Left ventricle myocardium inferior (tissue), 1 donor: ENCODE data around the gene UNC13D. TPM values are rescaled to one million over a fixed set of nuclear protein-coding genes. Genes with fewer than 3 reads are reported as not detected.

Source experiments
- DNase-seq: peaks from one replicate; pipeline ENCODE4 v3.0.0-alpha.2; 2020
- H3K27ac ChIP-seq: fragments of 200-600 bp; replicated peaks from 2 replicates; pipeline ENCODE4 v1.8.0; 2021
- H3K27me3 ChIP-seq: fragments of 200-600 bp; 2 replicates; pipeline ENCODE4 v1.8.0; 2021; ENCODE audit warnings: low read depth
- H3K36me3 ChIP-seq: fragments of 200-600 bp; 2 replicates; pipeline ENCODE4 v1.8.0; 2021
- H3K4me1 ChIP-seq: fragments of 200-600 bp; 2 replicates; pipeline ENCODE4 v1.8.0; 2021
- H3K4me3 ChIP-seq: fragments of 200-600 bp; 2 replicates; pipeline ENCODE4 v1.8.0; 2021; ENCODE audit warnings: mild to moderate bottlenecking, moderate library complexity
- H3K9me3 ChIP-seq: fragments of 200-600 bp; replicated peaks from 2 replicates; pipeline ENCODE4 v1.8.0; 2021
- intact Hi-C: fragments of 100-400 bp; cut with micrococcal nuclease; formaldehyde crosslinking; loops from one replicate; pipeline ENCODE4 v1.11.0; 2022
- total RNA-seq: library from RNA; stranded (reverse); fragmentation: NEBNext Ultra II Directional; extraction: Animal tissue kit (Norgen Biotek cat#: 25700); gene quantifications from one replicate; pipeline ENCODE4 v1.2.1, GENCODE V29; 2021
- TF ChIP-seq, protein P1 (sequence below): fragments of 200-600 bp; IDR thresholded peaks from 2 replicates; pipeline ENCODE4 v1.8.0; 2021; ENCODE audit warnings: antibody characterized with exemption, mild to moderate bottlenecking, borderline replicate concordance
- donor health status: DM: no; HTN: yes; CAD: no; lungs with severe emphysema.

The UNC13D gene
- total RNA-seq, 1 donor from 2014 or later, result 13.3 TPM

DNA sequence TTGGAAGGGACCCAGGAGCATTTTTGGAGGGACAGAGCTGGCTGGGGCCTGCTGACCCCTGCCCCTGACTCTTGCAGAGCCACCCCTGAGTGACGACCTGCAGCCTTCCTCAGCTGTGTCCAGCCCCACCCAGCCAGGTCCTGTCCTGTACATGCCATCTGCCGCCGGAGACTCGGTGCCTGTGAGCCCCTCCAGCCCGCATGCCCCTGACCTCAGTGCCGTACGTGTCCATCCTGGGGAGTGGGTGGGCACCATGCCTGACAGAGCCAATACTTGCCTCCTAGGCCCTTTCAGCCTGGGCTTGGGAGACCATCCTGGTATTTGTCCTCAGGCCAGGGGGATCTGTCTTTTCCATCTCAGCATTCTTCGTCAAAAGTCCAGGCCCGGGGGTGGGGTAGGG, 27.5 kb downstream of the UNC13D start:
- Histone ChIP-seq H3K27me3 (no peaks in the 10 kb centered on the region), H3K4me1 (peaks cover 16% of the 10 kb centered on the region), H3K9me3 (no peaks in the 10 kb centered on the region), H3K36me3 (peaks cover 98% of the 10 kb centered on the region), H3K4me3 (no peak overlapping the region), H3K27ac (no peak overlapping the region)
- DNase-seq, result peak; percentile 13
- intact Hi-C loops, result no loop called here
- TF ChIP-seq, protein P1, sequence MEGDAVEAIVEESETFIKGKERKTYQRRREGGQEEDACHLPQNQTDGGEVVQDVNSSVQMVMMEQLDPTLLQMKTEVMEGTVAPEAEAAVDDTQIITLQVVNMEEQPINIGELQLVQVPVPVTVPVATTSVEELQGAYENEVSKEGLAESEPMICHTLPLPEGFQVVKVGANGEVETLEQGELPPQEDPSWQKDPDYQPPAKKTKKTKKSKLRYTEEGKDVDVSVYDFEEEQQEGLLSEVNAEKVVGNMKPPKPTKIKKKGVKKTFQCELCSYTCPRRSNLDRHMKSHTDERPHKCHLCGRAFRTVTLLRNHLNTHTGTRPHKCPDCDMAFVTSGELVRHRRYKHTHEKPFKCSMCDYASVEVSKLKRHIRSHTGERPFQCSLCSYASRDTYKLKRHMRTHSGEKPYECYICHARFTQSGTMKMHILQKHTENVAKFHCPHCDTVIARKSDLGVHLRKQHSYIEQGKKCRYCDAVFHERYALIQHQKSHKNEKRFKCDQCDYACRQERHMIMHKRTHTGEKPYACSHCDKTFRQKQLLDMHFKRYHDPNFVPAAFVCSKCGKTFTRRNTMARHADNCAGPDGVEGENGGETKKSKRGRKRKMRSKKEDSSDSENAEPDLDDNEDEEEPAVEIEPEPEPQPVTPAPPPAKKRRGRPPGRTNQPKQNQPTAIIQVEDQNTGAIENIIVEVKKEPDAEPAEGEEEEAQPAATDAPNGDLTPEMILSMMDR, result no peak

DNA sequence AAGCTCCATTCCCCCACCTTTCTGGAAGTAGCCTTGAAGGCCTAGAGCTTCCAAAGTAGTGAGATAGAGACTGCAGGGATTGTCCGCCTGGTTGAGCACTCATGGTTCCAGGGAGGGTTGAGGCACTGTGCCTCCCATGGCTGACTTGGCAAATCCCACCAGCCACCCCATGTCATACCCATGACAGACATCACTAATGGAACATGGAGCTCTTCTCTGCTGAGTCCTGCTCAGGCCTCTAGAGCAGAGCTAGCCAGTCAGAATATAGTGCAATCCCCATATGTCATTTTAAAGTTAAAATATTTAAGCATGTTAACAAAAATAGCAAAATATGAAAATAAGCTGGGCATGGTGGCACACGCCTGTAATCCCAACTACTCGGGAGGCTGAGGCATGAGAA, 28.8 kb downstream of the UNC13D start:
- H3K27me3 ChIP-seq, result no peaks in the 10 kb centered on the region

DNA sequence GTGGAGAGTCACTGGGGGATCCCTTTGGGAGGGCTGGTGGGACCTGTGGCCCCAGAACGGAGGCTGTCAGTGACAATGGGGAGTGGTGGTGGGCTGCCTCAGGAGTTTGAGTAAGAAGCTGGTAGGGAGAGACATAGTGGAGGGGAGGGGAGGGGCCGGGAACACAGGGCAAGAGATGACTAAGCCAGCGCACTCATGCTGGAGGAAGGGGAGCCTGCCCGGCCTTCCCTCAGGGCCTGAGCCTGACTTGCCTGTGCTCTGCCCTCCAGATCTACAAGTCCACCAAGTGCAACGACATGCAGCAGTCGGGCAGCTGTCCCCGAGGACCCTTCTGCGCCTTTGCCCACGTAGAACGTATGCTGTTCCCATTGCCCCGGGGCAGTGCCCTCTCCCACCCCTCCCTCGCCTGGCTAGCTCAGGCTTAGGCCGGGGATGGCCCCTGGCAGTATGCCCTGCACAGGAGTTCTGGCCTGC, 29.3 kb downstream of the UNC13D start:
- DNase-seq, result no peak
- Histone ChIP-seq H3K27ac (no peak overlapping the region), H3K27me3 (no peaks in the 10 kb centered on the region), H3K9me3 (no peaks in the 10 kb centered on the region), H3K36me3 (peaks cover 98% of the 10 kb centered on the region), H3K4me1 (peaks cover 17% of the 10 kb centered on the region), H3K4me3 (no peak overlapping the region)
- TF ChIP-seq, protein P1, result no peak
- intact Hi-C loops, result no loop called here

More for the DNA sequence above, 28.8 kb downstream of the UNC13D start:
- Histone ChIP-seq H3K4me1 (peaks cover 17% of the 10 kb centered on the region), H3K4me3 (no peak overlapping the region), H3K36me3 (peaks cover 98% of the 10 kb centered on the region), H3K9me3 (no peaks in the 10 kb centered on the region), H3K27ac (no peak overlapping the region)
- DNase-seq, result no peak
- TF ChIP-seq, protein P1, result no peak
- intact Hi-C loops, result no loop called here

DNA sequence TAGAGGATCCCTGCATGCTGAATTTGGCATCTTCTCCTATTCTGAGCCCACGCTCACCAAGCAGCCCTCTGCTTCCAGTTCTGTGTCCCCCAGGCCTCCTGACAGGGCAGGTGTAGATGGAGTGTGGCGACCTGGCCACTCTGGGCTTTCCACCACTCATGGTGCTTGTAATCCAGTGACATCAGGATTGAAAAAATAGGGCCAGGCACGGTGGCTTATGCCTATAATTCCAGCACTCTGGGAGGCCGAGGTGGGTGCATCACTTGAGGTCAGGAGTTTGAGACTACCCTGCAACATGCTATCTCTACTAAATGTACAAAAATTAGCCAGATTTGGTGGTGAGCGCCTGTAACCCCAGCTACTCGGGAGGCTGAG, 30.2 kb downstream of the UNC13D start:
- intact Hi-C loops, result no loop called here
- no peak overlapping the region for H3K4me3 ChIP-seq
- no peaks in the 10 kb centered on the region for H3K9me3 ChIP-seq
- no peak overlapping the region for H3K27ac ChIP-seq
- TF ChIP-seq, protein P1, result no peak
- DNase-seq, result no peak
- peaks cover 89% of the 10 kb centered on the region for H3K36me3 ChIP-seq
- H3K27me3 ChIP-seq, result no peaks in the 10 kb centered on the region
- peaks cover 20% of the 10 kb centered on the region for H3K4me1 ChIP-seq

DNA sequence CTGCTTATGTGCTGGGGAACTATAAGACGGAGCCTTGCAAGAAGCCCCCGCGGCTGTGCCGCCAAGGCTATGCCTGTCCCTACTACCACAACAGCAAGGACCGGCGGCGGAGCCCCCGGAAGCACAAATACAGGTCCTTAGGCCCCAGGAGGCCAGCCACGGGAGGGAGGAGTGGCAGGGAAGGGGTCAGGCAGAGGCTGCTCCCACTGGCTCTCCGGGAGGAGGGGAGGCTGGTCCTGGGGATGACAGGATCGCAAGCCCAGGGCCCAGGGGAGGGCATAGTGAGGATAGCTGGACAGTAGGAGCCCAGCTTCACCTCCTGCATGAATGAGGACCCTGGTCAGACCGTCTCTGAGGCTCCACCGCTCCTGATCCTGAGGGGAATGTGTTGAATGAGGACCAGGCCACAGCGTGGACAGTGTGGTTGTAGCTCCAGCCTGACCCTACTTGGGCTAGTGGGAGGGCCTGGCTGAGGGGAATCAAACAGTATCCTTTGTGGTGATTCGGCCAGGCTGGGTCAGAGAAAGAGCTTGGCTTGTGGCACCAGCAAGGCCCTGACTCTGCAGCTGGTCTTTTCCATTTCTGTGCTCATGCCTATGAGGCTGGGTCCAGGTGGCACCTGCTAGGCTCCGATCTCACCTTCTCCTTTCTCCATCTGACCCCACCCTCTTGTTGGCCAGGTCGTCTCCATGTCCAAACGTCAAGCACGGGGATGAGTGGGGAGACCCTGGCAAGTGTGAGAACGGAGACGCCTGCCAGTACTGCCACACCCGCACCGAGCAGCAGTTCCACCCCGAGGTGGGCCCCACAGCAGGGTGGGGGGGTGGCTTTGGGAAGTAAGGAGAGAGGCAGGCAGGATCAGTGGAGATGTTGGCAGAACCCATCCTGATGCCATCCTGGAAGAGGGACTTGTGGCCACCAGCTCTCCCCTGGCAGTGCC, 30.9 kb downstream of the UNC13D start:
- intact Hi-C loops, result no loop called here
- H3K27me3 ChIP-seq, result no peaks in the 10 kb centered on the region
- H3K36me3 ChIP-seq, result peaks cover 82% of the 10 kb centered on the region
- H3K27ac ChIP-seq, result no peak overlapping the region
- no peak for DNase-seq
- H3K4me3 ChIP-seq, result no peak overlapping the region
- TF ChIP-seq, protein P1, result no peak
- peaks cover 25% of the 10 kb centered on the region for H3K4me1 ChIP-seq
- no peaks in the 10 kb centered on the region for H3K9me3 ChIP-seq
